ENCODE measurements around the gene RBMS1. TPM values are rescaled to one million over a fixed set of nuclear protein-coding genes. Genes with fewer than 3 reads are reported as not detected.

Gene RBMS1
- total and polyA plus RNA-seq, 2 donors (not counting 1 experiment from before 2014, with no cell fraction given): 18.0 to 36.7 TPM

GRCh38 chr2:160532388-160532787 lies 38.8 kb upstream of the RBMS1 start:
- no peaks in the 10 kb centered on the region for H4K20me1 ChIP-seq (ENCODE audit: control insufficient read depth, insufficient read depth, low read length, poor library complexity, severe bottlenecking)
- H3K9me3 ChIP-seq (ENCODE audit: control extremely low read depth in 1 of 3, control insufficient read depth in 2 of 3, insufficient read depth in 1 of 3, low read length in 2 of 3): no peaks in the 10 kb centered on the region
- no peaks in the 10 kb centered on the region for H3K36me3 ChIP-seq (replicated peaks in 1 of 2; ENCODE audit: control extremely low read depth in 1 of 2, control insufficient read depth in 1 of 2, extremely low read depth in 1 of 2, insufficient read depth in 2 of 2, low read length in 1 of 2)
- H3K4me3 ChIP-seq (ENCODE audit: control extremely low read depth in 1 of 5, extremely low read depth in 1 of 5, insufficient read depth in 1 of 5, low read depth in 2 of 5, low read length in 4 of 5): no peak overlapping the region
- H3K4me1 Mint-ChIP-seq: peaks cover 3% of the 10 kb centered on the region
- WGBS (ENCODE audit: insufficient coverage): 100% methylated on average over 2 of the region's 6 CpGs
- DNase-seq (no peak), ATAC-seq (ENCODE audit: low read depth) (no peak)
- H3K4me2 ChIP-seq (replicated peaks; ENCODE audit: low read depth, low read length, poor library complexity, severe bottlenecking): no peak overlapping the region
- no peaks in the 10 kb centered on the region for H3K4me1 ChIP-seq (ENCODE audit: control insufficient read depth in 2 of 2, insufficient read depth in 2 of 2, low read length in 2 of 2)
- ChIA-PET POLR2A (no interaction called here), CTCF (no interaction called here)
- no peaks in the 10 kb centered on the region for H3K27me3 ChIP-seq (replicated peaks in 1 of 4; ENCODE audit: control extremely low read depth in 1 of 4, control insufficient read depth in 3 of 4, insufficient read depth in 4 of 4, low read length in 3 of 4)
- TF ChIP-seq CTCF (IDR thresholded peaks at IDR 0.05): no peak
- TF ChIP-seq EZH2 (IDR thresholded peaks at IDR 0.05; ENCODE audit: borderline replicate concordance, insufficient read depth, low read depth, low read length, poor library complexity, severe bottlenecking): no peak
- no peaks in the 10 kb centered on the region for H3K27me3 Mint-ChIP-seq
- H3K27ac Mint-ChIP-seq: no peak overlapping the region
- H3K9ac ChIP-seq (ENCODE audit: low read length): no peak overlapping the region
- no peak overlapping the region for H3K4me3 Mint-ChIP-seq
- no peak overlapping the region for H2AFZ ChIP-seq (ENCODE audit: insufficient read depth, low read depth, low read length, poor library complexity, severe bottlenecking)
- H3K9me3 Mint-ChIP-seq (ENCODE audit: insufficient read depth): no peaks in the 10 kb centered on the region
- no peaks in the 10 kb centered on the region for H3K79me2 ChIP-seq (ENCODE audit: control insufficient read depth, insufficient read depth, low read length)
- intact Hi-C loops (cut with micrococcal nuclease): no loop called here
- no peak overlapping the region for H3K27ac ChIP-seq (ENCODE audit: low read length in 2 of 2)

GRCh38 chr2:160522951-160523710 lies 29.5 kb upstream of the RBMS1 start:
- Histone ChIP-seq H3K4me1 (ENCODE audit: control insufficient read depth in 2 of 2, insufficient read depth in 2 of 2, low read length in 2 of 2) (no peaks in the 10 kb centered on the region), H3K27ac (ENCODE audit: low read length in 2 of 2) (no peak overlapping the region), H3K4me2 (replicated peaks; ENCODE audit: low read depth, low read length, poor library complexity, severe bottlenecking) (no peak overlapping the region), H4K20me1 (ENCODE audit: control insufficient read depth, insufficient read depth, low read length, poor library complexity, severe bottlenecking) (no peaks in the 10 kb centered on the region), H3K27me3 (replicated peaks in 1 of 4; ENCODE audit: control extremely low read depth in 1 of 4, control insufficient read depth in 3 of 4, insufficient read depth in 4 of 4, low read length in 3 of 4) (peaks cover 0 to 4% (median 0%) of the 10 kb centered on the region in 4 experiments), H3K9me3 (ENCODE audit: control extremely low read depth in 1 of 3, control insufficient read depth in 2 of 3, insufficient read depth in 1 of 3, low read length in 2 of 3) (no peaks in the 10 kb centered on the region), H3K9ac (ENCODE audit: low read length) (no peak overlapping the region), H3K79me2 (ENCODE audit: control insufficient read depth, insufficient read depth, low read length) (no peaks in the 10 kb centered on the region), H3K36me3 (replicated peaks in 1 of 2; ENCODE audit: control extremely low read depth in 1 of 2, control insufficient read depth in 1 of 2, extremely low read depth in 1 of 2, insufficient read depth in 2 of 2, low read length in 1 of 2) (no peaks in the 10 kb centered on the region), H2AFZ (ENCODE audit: insufficient read depth, low read depth, low read length, poor library complexity, severe bottlenecking) (no peak overlapping the region), H3K4me3 (ENCODE audit: control extremely low read depth in 1 of 5, extremely low read depth in 1 of 5, insufficient read depth in 1 of 5, low read depth in 2 of 5, low read length in 4 of 5) (no peak overlapping the region)
- no CpG with 5 or more reads among the region's 4 CpGs for WGBS (ENCODE audit: insufficient coverage)
- ATAC-seq (ENCODE audit: low read depth): no peak
- ChIA-PET POLR2A (no interaction called here), CTCF (interaction anchor here (0.6 kb wide), 1 partner anchor 24 kb away, joined by 3 read pairs; no protein-coding TSS in a partner anchor)
- Mint-ChIP-seq H3K4me3 (no peak overlapping the region), H3K4me1 (no peaks in the 10 kb centered on the region), H3K27ac (no peak overlapping the region), H3K27me3 (peaks cover 9% of the 10 kb centered on the region), H3K9me3 (ENCODE audit: insufficient read depth) (no peaks in the 10 kb centered on the region)
- TF ChIP-seq EZH2 (IDR thresholded peaks at IDR 0.05; ENCODE audit: borderline replicate concordance, insufficient read depth, low read depth, low read length, poor library complexity, severe bottlenecking) (no peak), CTCF (IDR thresholded peaks at IDR 0.05) (no peak)
- intact Hi-C loops (cut with micrococcal nuclease): no loop called here
- no peak for DNase-seq
